CD14-positive monocyte (primary cell): Measurements from ENCODE around the gene HDAC7. TPM values are rescaled to one million over a fixed set of nuclear protein-coding genes. Genes with fewer than 3 reads are reported as not detected.

ENCODE experiments used
- DNase-seq, 3 donors: peaks; one replicate each; pipeline ENCODE4 v3.0.0-alpha.2; 2011 to 2022
- H2AFZ ChIP-seq: 2 replicates; pipeline ENCODE4 v1.6.0; 2012; ENCODE audit warnings: mild to moderate bottlenecking, low read depth, low read length, inconsistent platforms; ENCODE audit not compliant: insufficient read depth, poor library complexity, severe bottlenecking
- H3K27ac ChIP-seq, 2 donors: 1 replicate in 1 of 2; 2 replicates in 1 of 2; pipeline ENCODE4 v1.5.1; 2012 to 2013; ENCODE audit warnings: low read length in 2 of 2, control low read depth in 1 of 2, inconsistent platforms in 1 of 2, low read depth in 1 of 2, mild to moderate bottlenecking in 1 of 2
- H3K27me3 ChIP-seq, 2 donors: one replicate each; pipeline versions ENCODE4 v1.6.0 to v1.6.1; 2011 to 2013; ENCODE audit warnings: low read length in 2 of 2; ENCODE audit not compliant: control insufficient read depth in 2 of 2, insufficient read depth in 2 of 2
- H3K36me3 ChIP-seq, 2 donors: replicated peaks in 1 of 2; 1 replicate in 1 of 2; 2 replicates in 1 of 2; pipeline versions ENCODE4 v1.5.1 to v1.6.1; 2012 to 2013; ENCODE audit warnings: low read length in 2 of 2, control low read depth in 1 of 2, inconsistent platforms in 1 of 2, mild to moderate bottlenecking in 1 of 2; ENCODE audit not compliant: insufficient read depth in 2 of 2, control insufficient read depth in 1 of 2
- H3K4me1 ChIP-seq, 2 donors: 1 replicate in 1 of 2; 2 replicates in 1 of 2; pipeline versions ENCODE4 v1.5.1 to v1.6.1; 2012 to 2013; ENCODE audit warnings: low read length in 2 of 2, control low read depth in 1 of 2, inconsistent platforms in 1 of 2, mild to moderate bottlenecking in 1 of 2, moderate library complexity in 1 of 2; ENCODE audit not compliant: insufficient read depth in 2 of 2, control insufficient read depth in 1 of 2
- H3K4me2 ChIP-seq: replicated peaks from 2 replicates; pipeline ENCODE3; 2012; ENCODE audit warnings: low read length, moderate library complexity, mild to moderate bottlenecking; ENCODE audit not compliant: poor library complexity, severe bottlenecking; ENCODE audit errors: extremely low read depth
- H3K4me3 ChIP-seq, 3 experiments: fragments of 200-600 bp in 1 of 3; sonication (generic) in 1 of 3; replicated peaks in 1 of 3; 1 replicate in 2 of 3; 2 replicates in 1 of 3; pipeline ENCODE4 v1.5.1; 2011 to 2013; ENCODE audit warnings: low read length in 3 of 3, mild to moderate bottlenecking in 3 of 3, control low read depth in 2 of 3, low read depth in 2 of 3, inconsistent platforms in 1 of 3, moderate library complexity in 1 of 3
- H3K79me2 ChIP-seq: 2 replicates; pipeline ENCODE4 v1.6.0; 2012; ENCODE audit warnings: mild to moderate bottlenecking, control low read depth, inconsistent platforms, low read length, moderate library complexity; ENCODE audit not compliant: insufficient read depth
- H3K9ac ChIP-seq: 2 replicates; pipeline ENCODE4 v1.6.0; 2017; ENCODE audit warnings: low read length, mild to moderate bottlenecking; ENCODE audit not compliant: insufficient read depth, poor library complexity, severe bottlenecking
- H3K9me3 ChIP-seq, 2 donors: replicated peaks in 1 of 2; 1 replicate in 1 of 2; 2 replicates in 1 of 2; pipeline versions ENCODE4 v1.5.1 to v1.6.1; 2012 to 2013; ENCODE audit warnings: low read length in 2 of 2, control low read depth in 1 of 2; ENCODE audit not compliant: control insufficient read depth in 1 of 2, insufficient read depth in 1 of 2
- H4K20me1 ChIP-seq: 2 replicates; pipeline ENCODE4 v1.6.0; 2012; ENCODE audit warnings: mild to moderate bottlenecking, low read length, control low read depth, moderate library complexity; ENCODE audit not compliant: insufficient read depth
- H3K27ac Mint-ChIP-seq, 7 donors: one replicate each; pipeline ENCODE4 v1.8.0; 2020; ENCODE audit warnings: mild to moderate bottlenecking in 7 of 7, mixed read lengths in 7 of 7, moderate library complexity in 6 of 7, inconsistent platforms in 2 of 7
- H3K27me3 Mint-ChIP-seq, 3 donors: one replicate each; pipeline ENCODE4 v1.8.0; 2021 to 2022; ENCODE audit warnings: low read depth in 3 of 3, mild to moderate bottlenecking in 3 of 3, mixed read lengths in 3 of 3, moderate library complexity in 3 of 3, inconsistent platforms in 1 of 3
- H3K36me3 Mint-ChIP-seq, 2 donors: one replicate each; pipeline ENCODE4 v1.8.0; 2020; ENCODE audit warnings: mixed read lengths in 2 of 2, inconsistent platforms in 1 of 2, mild to moderate bottlenecking in 1 of 2
- H3K4me1 Mint-ChIP-seq: one replicate; pipeline ENCODE4 v1.8.0; 2020; ENCODE audit warnings: mild to moderate bottlenecking, mixed read lengths
- H3K4me3 Mint-ChIP-seq, 2 donors: one replicate each; pipeline ENCODE4 v1.8.0; 2020; ENCODE audit warnings: mild to moderate bottlenecking in 2 of 2, mixed read lengths in 2 of 2, moderate library complexity in 1 of 2
- H3K9me3 Mint-ChIP-seq, 7 donors: one replicate each; pipeline ENCODE4 v1.8.0; 2020 to 2022; ENCODE audit warnings: mixed read lengths in 7 of 7, mild to moderate bottlenecking in 6 of 7, moderate library complexity in 6 of 7, inconsistent platforms in 2 of 7
- WGBS: methylation state at CpG from one replicate; pipeline ENCODE4 v1.1.5; 2013; ENCODE audit warnings: missing lambda C conversion rate; ENCODE audit not compliant: insufficient coverage; 5-methylcytosine and 5-hydroxymethylcytosine counted together
- intact Hi-C, 2 donors: fragments of 100-400 bp; cut with micrococcal nuclease; formaldehyde crosslinking; loops; one replicate each; pipeline versions ENCODE4 v1.15.0 to v1.15.1; 2023
- polyA plus RNA-seq, 3 donors: library from polyadenylated mRNA; depleted of rRNA in 1 of 3; unstranded in 2 of 3; stranded (reverse) in 1 of 3; fragments of 300-500 nt in 2 of 3; fragments of >200 nt in 1 of 3; fragmentation: Illumina TruSeq in 2 of 3; gene quantifications; 1 replicate in 2 of 3; 2 replicates in 1 of 3; pipeline ENCODE4 v1.2.3, GENCODE V29; 2012 to 2021
- TF ChIP-seq, protein P1 (sequence below): fragments of 200-600 bp; IDR thresholded peaks from one replicate; pipeline ENCODE4 v1.8.0; 2022; ENCODE audit warnings: antibody characterized with exemption, mild to moderate bottlenecking

Gene HDAC7
- polyA plus RNA-seq, 3 donors = 5.9 to 79.2 (median 8.4) TPM

DNA sequence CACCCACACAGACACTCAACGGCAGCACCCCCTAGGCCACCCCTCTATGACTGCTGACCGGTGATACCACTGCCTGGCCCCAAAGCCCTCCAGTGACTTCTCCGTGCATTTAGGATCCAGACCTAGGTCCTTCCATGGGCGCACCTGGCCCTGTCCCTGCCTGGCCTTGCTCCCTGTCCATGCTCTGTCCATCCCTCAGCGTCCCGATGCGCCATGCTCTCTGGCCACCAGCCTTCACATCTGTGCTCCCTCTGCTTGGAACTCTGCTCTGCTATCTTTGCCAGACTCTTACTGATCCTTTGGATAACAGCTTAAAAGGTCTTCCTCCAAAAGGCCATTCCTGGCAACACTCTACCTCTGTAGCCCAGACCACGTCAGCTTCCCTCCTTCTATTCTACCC lies 25.4 kb upstream of the HDAC7 start:
- Histone ChIP-seq H3K27me3 (no peaks in the 10 kb centered on the region), H2AFZ (no peak overlapping the region), H3K9me3 (no peaks in the 10 kb centered on the region), H3K4me2 (no peak overlapping the region), H3K4me1 (no peaks in the 10 kb centered on the region), H3K9ac (no peak overlapping the region), H4K20me1 (no peaks in the 10 kb centered on the region), H3K79me2 (no peaks in the 10 kb centered on the region), H3K36me3 (peaks cover 40 to 61% of the 10 kb centered on the region in 2 donors), H3K4me3 (no peak overlapping the region), H3K27ac (no peak overlapping the region)
- Mint-ChIP-seq H3K27me3 (peaks cover 1 to 6% (median 3%) of the 10 kb centered on the region in 3 donors), H3K27ac (no peak overlapping the region), H3K36me3 (peaks cover 62% of the 10 kb centered on the region in 2 donors), H3K4me1 (no peaks in the 10 kb centered on the region), H3K9me3 (no peaks in the 10 kb centered on the region), H3K4me3 (no peak overlapping the region)
- WGBS = 100% methylated on average over 7 of the region's 8 CpGs
- no peak for DNase-seq
- TF ChIP-seq, protein P1, sequence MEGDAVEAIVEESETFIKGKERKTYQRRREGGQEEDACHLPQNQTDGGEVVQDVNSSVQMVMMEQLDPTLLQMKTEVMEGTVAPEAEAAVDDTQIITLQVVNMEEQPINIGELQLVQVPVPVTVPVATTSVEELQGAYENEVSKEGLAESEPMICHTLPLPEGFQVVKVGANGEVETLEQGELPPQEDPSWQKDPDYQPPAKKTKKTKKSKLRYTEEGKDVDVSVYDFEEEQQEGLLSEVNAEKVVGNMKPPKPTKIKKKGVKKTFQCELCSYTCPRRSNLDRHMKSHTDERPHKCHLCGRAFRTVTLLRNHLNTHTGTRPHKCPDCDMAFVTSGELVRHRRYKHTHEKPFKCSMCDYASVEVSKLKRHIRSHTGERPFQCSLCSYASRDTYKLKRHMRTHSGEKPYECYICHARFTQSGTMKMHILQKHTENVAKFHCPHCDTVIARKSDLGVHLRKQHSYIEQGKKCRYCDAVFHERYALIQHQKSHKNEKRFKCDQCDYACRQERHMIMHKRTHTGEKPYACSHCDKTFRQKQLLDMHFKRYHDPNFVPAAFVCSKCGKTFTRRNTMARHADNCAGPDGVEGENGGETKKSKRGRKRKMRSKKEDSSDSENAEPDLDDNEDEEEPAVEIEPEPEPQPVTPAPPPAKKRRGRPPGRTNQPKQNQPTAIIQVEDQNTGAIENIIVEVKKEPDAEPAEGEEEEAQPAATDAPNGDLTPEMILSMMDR = no peak
- intact Hi-C loops = no loop called here

DNA sequence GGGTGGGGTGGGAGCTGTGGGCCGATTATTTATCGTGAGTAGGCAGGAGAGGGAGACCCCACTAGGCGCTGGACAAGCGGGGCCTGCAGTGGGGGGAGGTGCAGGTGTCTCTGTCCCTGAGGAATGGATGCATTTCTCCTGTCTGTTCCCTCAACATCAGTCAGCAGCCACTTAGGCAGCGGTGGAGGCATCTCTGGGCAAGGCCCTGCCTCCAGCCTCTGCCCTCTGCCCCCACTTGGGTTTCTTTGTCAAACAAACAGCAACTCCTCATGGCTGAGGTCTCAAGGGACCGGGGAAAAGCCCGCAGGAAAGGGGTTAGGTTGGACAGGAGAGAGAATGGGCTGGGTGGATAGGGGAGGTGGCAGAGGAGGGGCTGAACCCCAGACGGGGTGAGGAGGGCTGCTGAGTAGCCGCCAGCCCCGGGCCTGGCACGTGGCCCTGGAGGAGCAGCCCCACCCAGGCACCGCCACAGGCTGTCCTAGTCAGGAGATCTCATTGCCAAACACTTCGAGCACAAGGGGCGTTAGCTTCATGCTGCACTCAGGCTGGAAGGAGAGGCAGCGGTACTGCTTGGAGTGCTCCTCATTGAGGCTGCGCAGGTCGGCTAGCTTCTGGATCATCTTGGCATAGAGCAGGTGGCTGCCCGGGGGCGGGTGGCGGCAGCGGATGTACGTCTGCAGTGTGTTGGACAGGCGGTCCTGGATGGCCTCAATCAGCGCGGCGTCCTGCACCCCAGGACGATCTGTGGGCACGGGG lies 24.7 kb upstream of the HDAC7 start:
- Histone ChIP-seq H3K4me1 (no peaks in the 10 kb centered on the region), H3K27me3 (no peaks in the 10 kb centered on the region), H3K79me2 (no peaks in the 10 kb centered on the region), H4K20me1 (no peaks in the 10 kb centered on the region), H3K27ac (no peak overlapping the region), H2AFZ (no peak overlapping the region), H3K9ac (no peak overlapping the region), H3K4me2 (no peak overlapping the region), H3K36me3 (peaks cover 40 to 60% of the 10 kb centered on the region in 2 donors), H3K4me3 (no peak overlapping the region), H3K9me3 (no peaks in the 10 kb centered on the region)
- H3K4me3 Mint-ChIP-seq = no peak overlapping the region
- TF ChIP-seq, protein P1 = no peak
- no peak overlapping the region for H3K27ac Mint-ChIP-seq
- intact Hi-C loops = no loop called here
- no peaks in the 10 kb centered on the region for H3K9me3 Mint-ChIP-seq
- H3K4me1 Mint-ChIP-seq = no peaks in the 10 kb centered on the region
- no peak for DNase-seq
- peaks cover 2 to 6% (median 3%) of the 10 kb centered on the region in 3 donors for H3K27me3 Mint-ChIP-seq
- WGBS = 90% methylated on average over 27 of the region's 28 CpGs
- peaks cover 59% of the 10 kb centered on the region in 2 donors for H3K36me3 Mint-ChIP-seq
